Activated CD8-positive, alpha-beta memory T cell treated with anti-CD3 and anti-CD28 coated beads for 1 hour (primary cell): ENCODE results near the gene KCTD19.
A peak's percentile ranks its signal among the peaks of the same experiment; 100 is the strongest.
"Not testable (repeated sequence)": the region's sequence is repeated elsewhere in the genome, so short reads cannot be mapped to it uniquely, and the experiment has no call there.

Source experiments
- DNase-seq, 2 donors: peaks; one replicate each; pipeline ENCODE4 v3.0.0-alpha.2; 2020; ENCODE audit warnings: low read depth in 1 of 2; ENCODE audit errors: extremely low read depth in 1 of 2

The KCTD19 gene

DNA sequence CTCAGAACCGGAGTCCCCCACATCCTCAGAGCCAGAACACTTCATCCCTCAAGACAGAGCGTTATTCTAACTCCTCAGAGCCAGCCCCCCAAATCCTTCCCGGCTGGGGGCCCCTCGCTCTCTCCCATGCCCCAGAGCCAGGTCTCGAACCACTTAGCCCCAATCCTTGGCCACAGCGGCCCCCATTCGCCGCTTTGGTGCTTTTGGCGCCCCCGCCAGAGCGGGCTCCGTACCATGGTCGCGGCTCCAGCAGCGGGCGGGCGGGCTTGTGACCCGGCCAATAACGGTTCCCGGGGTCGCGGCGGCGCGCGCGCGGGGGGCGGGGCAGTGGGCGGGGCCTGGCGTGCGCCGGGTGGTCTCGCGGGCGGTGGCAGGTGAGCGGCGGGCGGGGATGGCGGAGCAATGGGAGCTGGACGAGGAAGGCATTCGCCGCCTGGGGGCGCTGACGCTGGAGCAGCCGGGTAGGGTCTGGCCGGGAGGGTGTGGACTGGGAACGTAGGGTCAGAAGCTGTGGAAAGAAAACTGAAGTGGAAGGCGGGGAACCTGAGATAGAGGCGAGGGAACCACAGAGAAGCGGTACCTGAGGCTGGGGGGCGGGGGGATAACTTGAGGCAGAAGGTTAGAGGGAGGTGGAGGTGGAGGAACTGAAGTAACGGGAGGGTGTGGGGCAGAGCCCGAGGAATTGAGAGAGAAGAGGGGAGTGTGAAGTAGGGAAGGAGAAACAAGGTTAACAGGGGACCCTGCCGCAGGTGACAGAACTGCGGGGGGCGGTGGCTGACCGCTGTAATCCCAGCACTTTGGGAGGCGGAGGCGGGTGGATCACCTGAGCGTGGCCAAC, at the start of gene KCTD19, which contains the start of gene LRRC36:
TSS of gene KCTD19 (minus strand) at position 270 of the 838 bp plus-strand sequence. CDS start at position 236, 34 bp downstream.
TSS of gene LRRC36 (plus strand) at position 344 of the 838 bp plus-strand sequence. CDS start at position 392, 48 bp downstream.
- DNase-seq: peak; percentile 26 to 41

DNA sequence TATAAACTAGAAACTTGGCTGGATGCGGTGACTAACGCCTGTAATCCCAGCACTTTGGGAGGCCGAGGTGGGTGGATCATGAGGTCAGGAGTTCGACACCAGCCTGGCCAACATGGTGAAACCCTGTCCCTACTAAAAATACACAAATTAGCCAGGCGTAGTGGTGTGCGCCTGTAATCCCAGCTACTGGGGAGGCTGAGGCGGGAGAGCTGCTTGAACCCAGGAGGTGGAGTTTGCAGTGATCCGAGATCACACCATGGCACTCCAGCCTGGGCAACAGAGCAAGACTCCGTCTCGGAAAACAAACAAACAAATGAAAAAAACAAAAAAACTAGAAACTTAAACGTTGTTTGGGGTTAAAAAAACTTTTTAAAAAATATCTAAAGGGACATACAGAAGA, 49.5 kb upstream of the KCTD19 start:
- DNase-seq: not testable (repeated sequence)

DNA sequence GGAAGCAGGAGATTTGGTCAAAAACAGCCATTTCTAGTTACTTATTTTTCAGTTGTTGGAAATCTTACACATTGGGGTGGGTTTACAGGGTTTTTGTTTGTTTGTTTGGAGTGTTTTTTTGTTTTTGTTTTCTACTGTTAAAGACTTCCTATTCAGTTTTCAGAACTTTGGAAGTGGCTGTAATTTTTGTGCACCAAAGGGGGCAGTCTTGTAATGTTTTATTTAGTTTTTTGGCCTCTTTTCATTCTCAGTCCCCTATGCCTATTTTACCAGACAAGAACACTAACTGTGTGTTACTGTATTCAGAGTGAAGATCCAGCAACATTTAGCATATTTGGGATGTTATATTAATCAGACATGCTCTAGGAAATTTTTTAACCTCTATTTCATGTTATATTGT, 46.1 kb upstream of the KCTD19 start:
- no peak for DNase-seq

DNA sequence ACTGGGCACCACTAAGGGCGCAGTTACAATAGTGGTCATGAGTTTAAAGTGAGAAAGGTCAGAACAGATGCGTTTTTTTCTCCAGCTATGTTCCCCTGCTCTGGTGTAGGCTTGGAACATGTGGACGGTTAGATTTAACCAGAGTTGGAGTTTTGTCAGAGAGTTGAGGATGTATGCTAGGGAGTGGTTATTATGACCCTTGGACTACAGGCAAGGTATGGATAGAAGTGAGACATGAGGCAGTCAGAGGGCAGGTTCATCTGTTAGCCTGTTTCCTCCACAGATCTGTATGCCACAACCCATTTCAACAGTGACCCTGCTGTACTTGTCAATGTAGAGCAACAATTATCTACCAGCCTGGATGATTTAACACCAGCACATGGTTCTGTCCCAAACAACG, 44.1 kb upstream of the KCTD19 start:
- no peak for DNase-seq

- DNase-seq: no peak
These were observed 38.2 kb upstream of the KCTD19 start for GRCh38 chr16:67364600-67365235.

DNA sequence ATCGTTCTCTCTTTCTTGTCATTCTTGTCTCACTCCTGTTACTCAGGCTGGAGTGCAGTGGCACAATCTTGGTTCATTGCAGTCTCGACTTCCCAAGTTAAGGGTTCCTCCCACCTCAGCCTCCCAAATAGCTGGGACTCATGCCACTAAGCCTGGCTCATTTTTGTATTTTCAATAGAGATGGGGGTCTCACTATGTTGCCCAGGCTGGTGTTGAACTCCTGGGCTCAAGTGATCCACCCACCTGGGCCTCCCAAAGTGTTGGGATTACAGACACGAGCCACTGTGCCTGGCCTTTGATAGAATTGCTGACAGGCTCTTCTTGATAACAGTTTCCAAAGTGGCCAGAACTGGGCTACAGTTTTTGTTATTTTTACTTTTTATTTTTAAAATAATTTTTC, 34.5 kb upstream of the KCTD19 start:
- no peak for DNase-seq

DNA sequence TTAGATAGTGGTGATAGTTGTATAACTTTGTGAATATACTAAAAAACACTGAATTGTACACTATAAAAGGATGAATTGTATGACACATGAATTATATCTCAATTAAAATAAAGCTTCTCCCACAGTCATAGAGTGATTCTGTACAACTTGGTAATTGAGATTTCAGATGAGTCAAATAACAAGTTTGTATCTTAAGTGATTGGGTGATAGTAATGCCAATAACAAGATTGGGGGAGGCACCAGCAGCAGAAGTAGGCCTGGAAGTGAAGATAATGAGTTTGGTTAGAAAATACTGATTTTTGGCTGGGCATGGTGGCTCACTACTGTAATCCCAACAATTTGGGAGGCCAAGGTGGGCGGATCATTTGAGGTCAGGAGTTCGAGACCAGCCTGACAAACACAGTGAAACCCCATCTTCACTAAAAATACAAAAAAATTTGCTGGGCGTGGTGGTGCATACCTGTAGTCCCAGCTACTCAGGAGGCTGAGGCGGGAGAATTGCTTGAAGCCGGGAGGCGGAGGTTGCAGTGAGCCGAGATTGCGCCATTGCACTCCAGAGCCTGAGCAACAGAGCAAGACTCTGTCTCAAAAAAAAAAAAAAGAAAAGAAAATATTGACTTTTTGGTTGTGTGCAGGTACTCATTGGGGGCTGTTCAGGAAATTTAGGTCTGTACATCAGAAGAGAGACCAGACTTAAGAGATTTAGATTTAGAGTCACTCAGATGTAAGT, 33.2 kb upstream of the KCTD19 start:
- DNase-seq: not testable (repeated sequence)

- DNase-seq: no peak
These were observed 31.0 kb upstream of the KCTD19 start for GRCh38 chr16:67357561-67357960.

DNA sequence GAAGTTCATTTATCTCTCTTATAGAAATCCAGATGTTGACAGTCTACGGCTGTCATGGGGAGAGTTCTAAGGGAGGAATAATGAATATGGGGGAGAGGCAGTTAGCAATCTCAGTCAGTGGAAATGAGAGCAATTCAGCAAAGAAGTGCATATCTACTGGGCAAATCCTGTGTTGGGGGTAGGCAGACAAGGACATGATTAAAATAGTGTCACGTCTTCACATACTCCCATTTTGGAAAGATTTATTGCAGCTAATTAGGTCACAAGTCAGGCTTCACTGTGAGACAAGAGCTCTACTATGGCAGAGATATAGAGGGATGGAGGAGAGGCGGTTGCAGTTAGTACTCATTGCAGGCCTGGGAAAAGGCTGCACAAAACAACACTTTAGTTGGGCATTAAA, 29.9 kb upstream of the KCTD19 start:
- no peak for DNase-seq

GRCh38 chr16:67352463-67352862, 25.9 kb upstream of the KCTD19 start:
- DNase-seq: not testable (repeated sequence)

GRCh38 chr16:67350324-67350723, 23.8 kb upstream of the KCTD19 start:
- DNase-seq: no peak

DNA sequence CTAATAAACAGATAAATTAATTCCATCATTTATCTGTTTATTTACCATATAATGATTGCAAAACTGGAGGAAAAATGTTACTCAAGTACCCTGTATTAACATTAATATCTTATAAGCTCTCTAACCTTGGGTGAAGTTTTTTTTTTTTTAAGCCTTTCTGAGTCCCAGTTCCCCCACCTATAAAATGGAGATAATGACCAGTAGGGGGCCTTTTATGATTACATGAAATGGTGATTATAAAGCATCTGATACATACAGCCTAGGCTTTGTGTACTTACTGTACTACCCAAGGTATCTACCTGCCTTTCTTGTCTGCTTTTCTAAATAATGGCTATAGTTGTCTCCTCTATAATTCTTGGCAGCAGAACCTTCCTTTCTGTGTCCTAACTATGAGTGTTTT, 22.6 kb upstream of the KCTD19 start:
- DNase-seq: no peak

- DNase-seq: no peak
These were observed 19.8 kb upstream of the KCTD19 start for GRCh38 chr16:67346341-67346740.

DNA sequence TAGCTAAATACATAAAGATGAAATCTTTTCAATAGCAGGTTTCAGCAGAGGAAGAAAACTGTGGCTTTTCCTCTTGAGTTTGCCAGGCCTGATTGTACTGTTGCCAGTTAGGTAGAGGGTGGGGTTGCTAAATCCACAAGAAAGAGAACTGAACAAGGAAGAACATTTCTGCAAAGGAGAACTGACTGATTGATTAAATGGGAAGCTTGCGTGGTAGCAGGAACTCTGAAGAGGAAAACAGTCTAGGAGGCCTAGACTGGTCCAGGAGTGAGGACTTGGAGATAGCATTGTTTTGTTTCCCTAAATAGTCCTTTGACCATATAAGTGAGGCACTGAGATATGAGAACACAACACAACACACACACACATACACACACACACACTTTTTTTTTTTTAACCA, 18.9 kb upstream of the KCTD19 start:
- DNase-seq: no peak

- no peak for DNase-seq
These were observed 16.1 kb upstream of the KCTD19 start for GRCh38 chr16:67342616-67343015.

- DNase-seq: no peak
These were observed 14.7 kb upstream of the KCTD19 start for GRCh38 chr16:67341250-67341649.

GRCh38 chr16:67339453-67339852, 12.9 kb upstream of the KCTD19 start:
- no peak for DNase-seq

DNA sequence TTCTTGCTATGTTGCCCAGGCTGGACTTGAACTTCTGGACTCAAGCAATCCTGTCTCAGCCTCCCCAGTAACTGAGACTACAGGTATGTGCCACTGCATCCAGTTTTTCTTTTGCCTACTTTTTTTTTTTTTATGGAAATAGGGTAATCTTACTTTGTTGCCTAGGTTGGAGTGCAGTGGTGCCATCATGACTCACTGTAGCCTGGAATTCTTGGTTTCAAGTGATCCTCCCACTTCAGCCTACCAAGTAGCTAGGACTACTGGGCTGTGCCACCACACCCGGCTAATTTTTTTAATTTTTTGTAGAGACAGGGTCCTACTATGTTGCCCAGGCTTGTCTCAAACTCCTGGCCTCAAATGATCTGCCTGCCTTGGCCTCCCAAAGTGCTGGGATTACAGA, 10.1 kb upstream of the KCTD19 start:
- no peak for DNase-seq

- no peak for DNase-seq
These were observed 9.6 kb upstream of the KCTD19 start for GRCh38 chr16:67336116-67336515.

GRCh38 chr16:67333315-67333714, 6.8 kb upstream of the KCTD19 start:
- no peak for DNase-seq

DNA sequence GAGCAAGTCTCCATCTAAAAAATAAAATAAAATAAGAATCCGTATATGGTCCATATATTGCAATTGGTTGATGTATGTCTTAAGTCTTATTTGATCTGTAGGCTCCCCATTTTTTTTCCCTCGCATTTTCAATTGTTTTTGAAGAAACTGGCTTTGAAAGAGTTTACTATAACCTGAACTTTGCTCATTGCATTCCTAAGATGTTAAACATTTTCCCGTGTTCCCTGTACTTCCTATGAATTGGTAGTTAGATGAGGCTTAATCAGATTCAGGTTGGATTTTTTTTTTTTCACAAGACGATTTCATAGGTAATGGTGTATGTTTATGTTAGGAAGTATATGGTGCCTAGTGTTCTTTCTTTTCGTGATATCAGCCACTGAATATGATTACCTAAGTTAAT, 3.4 kb upstream of the KCTD19 start:
- no peak for DNase-seq

DNA sequence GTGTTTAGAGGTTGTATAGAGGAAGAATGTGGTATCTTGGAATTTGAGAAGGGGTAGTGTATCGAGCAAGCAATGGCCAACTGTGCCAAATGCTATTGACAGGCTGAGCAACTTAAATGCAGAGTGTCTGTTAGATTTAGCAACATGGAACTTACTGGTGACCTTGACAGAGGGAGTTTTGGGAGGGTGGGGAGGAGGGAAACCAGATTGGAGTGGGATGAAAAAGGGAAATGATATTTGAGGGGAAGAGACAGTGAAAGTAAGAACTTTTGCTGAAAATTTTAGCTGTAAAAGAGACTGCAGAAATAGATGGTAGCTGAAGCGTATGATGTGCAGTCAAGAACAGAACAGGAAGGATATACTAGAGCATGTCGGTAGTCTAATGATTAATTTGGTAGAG, 1.2 kb upstream of the KCTD19 start:
- DNase-seq: no peak
